Astrocyte of the cerebellum (primary cell): ENCODE results near the gene COL12A1.

Source experiments
- DNase-seq: peaks from one replicate; pipeline ENCODE4 v3.0.0-alpha.2; 2011; ENCODE audit warnings: low read depth
- H3K4me3 ChIP-seq: 2 replicates; pipeline ENCODE4 v1.5.1; 2011; ENCODE audit warnings: mild to moderate bottlenecking, low read depth, low read length, moderate library complexity
- in situ Hi-C: cut with HindIII; loops from 2 replicates; pipeline ENCODE4 v1.10.0; 2017; ENCODE audit warnings: low sequenced_read_pairs
- TF ChIP-seq, protein P1 (sequence below): IDR thresholded peaks from 2 replicates; pipeline ENCODE4 v1.5.1; 2012; ENCODE audit warnings: low read length, low read depth, moderate library complexity, mild to moderate bottlenecking; ENCODE audit errors: missing control alignments

Gene COL12A1

DNA sequence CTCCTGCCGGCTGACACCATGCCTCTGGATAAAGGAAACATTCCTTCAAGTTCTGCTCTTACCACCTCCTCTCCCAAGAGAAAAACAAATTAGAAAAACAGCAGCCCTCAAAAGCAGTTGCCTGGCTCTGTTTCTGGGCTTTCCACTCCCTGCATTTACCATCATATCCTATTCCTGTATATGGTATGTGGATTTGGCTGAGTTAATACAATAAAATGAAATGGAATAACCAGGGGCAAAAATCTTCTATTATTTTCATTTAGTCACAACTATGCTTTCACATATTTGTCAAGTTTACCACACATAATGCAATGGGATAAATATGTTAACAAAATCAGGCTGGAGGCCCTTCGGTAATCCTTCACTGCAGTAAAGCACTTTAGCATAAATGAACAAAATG is 34.3 kb downstream of the COL12A1 start:
- H3K4me3 ChIP-seq = no peak overlapping the region
- no peak for DNase-seq

DNA sequence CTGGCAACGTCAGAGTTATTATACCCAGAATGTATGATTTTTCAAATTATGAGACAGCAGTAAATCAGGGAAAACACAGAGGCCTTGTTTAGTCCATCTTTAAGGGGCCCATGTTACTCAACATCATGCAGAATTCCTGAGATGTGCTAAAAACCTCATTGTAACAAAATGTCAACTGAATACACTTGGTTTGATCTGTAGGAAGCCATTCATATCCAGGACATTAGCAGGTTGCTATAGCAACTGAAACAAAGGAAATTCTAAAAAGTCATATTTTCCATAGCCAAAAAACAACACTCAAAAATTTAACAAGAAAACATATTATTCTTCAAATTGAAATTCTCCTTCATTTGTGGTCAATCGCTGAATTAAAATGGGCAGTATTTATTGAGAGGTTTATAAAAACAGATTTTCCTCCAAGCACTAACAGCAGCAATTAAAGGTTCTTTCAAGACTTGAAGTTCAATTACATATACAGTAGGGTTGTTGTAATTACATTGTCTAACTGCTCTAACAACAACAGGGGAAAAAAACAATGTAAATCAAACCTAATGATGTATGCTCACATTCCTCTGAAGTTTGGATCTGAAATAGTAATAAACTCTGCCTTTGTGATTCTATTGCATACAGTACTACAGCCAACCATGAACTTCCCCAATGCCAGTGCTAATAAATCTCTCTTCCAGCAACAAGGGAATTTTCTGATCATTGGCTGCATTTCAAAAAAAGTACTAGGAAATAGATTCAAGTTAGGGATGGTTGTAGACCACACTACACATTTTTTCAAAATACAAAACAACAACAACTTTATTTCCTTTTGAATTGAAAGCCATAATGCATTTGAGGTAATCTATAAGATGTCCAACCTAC is 34.9 kb downstream of the COL12A1 start:
- no peak overlapping the region for H3K4me3 ChIP-seq
- TF ChIP-seq, protein P1, sequence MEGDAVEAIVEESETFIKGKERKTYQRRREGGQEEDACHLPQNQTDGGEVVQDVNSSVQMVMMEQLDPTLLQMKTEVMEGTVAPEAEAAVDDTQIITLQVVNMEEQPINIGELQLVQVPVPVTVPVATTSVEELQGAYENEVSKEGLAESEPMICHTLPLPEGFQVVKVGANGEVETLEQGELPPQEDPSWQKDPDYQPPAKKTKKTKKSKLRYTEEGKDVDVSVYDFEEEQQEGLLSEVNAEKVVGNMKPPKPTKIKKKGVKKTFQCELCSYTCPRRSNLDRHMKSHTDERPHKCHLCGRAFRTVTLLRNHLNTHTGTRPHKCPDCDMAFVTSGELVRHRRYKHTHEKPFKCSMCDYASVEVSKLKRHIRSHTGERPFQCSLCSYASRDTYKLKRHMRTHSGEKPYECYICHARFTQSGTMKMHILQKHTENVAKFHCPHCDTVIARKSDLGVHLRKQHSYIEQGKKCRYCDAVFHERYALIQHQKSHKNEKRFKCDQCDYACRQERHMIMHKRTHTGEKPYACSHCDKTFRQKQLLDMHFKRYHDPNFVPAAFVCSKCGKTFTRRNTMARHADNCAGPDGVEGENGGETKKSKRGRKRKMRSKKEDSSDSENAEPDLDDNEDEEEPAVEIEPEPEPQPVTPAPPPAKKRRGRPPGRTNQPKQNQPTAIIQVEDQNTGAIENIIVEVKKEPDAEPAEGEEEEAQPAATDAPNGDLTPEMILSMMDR = no peak
- no peak for DNase-seq
- in situ Hi-C loops = loop anchor here (5.0 kb wide), 1 partner anchor 34 kb away; no protein-coding TSS in a partner anchor

More for the DNA sequence above, 34.3 kb downstream of the COL12A1 start:
- TF ChIP-seq, protein P1 = no peak
- in situ Hi-C loops = loop anchor here (5.0 kb wide), 1 partner anchor 34 kb away; no protein-coding TSS in a partner anchor

DNA sequence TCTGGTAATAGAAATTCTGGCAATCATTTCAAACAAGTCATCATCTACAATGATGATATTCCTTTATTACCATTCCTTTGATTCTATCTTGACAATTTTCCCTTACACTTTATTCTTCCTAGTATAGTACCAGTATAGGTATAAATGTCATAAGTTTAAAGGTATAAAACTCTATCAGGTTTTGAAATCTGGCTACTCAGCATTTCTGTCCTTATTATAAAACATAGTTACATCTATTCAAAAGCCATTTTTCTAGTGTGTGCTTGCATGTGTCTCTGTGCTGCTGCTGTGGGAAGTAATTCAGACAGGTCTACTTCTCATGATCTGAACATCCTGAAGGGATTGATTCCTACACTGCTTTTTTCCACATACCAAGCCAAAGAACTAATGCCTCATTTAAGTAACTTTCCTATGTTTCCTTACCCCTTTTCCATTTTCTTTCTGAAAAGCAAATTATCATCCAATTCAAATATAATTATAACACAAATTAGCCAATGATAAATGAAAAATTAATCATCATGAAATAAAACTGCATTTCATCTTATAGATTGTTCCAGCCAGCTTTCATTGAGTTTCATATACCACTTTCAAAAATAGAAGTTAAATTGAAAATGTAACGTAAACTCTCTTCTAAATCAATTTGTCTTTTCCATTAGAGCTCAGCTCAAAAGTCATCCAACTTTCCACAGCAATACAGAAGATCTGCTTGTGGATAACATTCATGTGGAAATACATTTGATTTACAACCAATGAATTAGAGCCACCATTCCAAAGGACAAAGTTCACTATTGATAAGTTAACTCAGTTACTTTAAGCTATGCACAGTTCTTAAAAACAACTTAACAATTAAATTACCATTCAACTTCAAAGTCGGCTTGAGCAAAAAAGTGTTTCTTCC is 35.9 kb downstream of the COL12A1 start:
- TF ChIP-seq, protein P1 = no peak
- no peak for DNase-seq
- no peak overlapping the region for H3K4me3 ChIP-seq
- in situ Hi-C loops = loop anchor here (5.0 kb wide), 1 partner anchor 33 kb away; no protein-coding TSS in a partner anchor

DNA sequence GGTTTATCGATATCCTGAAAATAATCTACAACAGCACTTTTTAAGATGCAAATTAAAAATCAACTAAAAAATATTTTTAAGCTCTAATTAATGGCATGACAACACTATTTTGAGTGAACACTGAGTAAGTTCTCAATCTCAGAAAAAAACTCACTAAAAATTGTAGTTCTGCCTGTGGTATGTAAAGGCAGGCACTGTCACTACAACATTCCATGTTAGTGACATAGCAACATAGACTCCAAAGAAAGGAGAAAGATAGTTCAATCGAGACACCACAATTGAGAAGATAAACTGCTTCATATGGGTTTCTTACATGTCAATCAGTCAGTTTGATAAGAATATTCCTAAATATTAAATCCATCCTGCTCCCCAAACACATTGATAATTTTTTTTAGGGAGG is 38.0 kb downstream of the COL12A1 start:
- TF ChIP-seq, protein P1 = no peak
- H3K4me3 ChIP-seq = no peak overlapping the region
- DNase-seq = no peak
- in situ Hi-C loops = no loop called here

DNA sequence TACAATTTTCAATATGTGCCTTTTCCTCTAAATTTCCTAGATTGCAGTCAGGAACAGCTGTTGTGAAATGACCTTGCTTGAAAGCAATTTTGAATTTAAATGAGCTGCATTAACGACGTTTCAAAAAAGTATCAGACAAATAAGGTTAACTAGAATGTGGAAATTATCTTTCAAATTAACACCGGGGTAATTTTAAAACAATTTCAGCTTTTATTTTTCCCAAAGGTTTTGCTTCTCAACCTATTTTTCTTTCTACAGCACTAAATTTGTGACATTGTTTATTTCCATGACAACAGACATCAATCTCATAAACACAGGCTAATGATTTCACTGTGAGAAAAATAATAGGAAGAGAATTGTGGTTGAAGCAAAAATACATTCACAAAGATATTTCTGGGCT is 38.5 kb downstream of the COL12A1 start:
- no peak overlapping the region for H3K4me3 ChIP-seq
- in situ Hi-C loops = no loop called here
- TF ChIP-seq, protein P1 = no peak
- no peak for DNase-seq

DNA sequence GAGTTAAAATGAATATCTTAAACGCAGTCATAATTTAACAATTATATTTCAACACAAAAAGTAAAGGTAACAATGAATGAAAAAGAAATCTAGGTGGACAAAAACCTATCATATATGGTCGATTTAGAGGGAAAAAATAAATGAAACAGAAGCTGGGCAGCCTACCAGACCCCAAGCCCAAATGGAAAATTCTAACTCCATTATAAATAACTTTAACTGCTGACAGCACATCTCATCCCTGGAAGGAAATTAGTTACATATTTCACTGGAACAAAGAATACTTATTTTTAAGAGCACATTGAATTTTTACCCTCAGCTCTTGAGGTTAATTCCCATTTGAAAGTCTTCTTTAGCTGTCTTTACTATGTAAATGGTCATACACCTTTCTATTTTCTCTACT is 39.1 kb downstream of the COL12A1 start:
- TF ChIP-seq, protein P1 = no peak
- H3K4me3 ChIP-seq = no peak overlapping the region
- DNase-seq = no peak
- in situ Hi-C loops = no loop called here
